Stimulated activated naive CD4-positive, alpha-beta T cell (primary cell): Measurements from ENCODE around the gene EMX1.

Experiments
- DNase-seq, 6 experiments: peaks; one replicate each; lab custom pipeline; 2025; lab: John Stamatoyannopoulos, UW

EMX1 gene

GRCh38 chr2:72924353-72925240 lies 7.3 kb downstream of the EMX1 start:
- no peak for DNase-seq

GRCh38 chr2:72925328-72925943 lies 8.1 kb downstream of the EMX1 start:
- DNase-seq, result no peak

GRCh38 chr2:72926368-72926767 lies 9.0 kb downstream of the EMX1 start:
- DNase-seq, result no peak

- DNase-seq, result no peak
These were observed 9.6 kb downstream of the EMX1 start for GRCh38 chr2:72926811-72927465.

- no peak for DNase-seq
These were observed 10.6 kb downstream of the EMX1 start for GRCh38 chr2:72927619-72928550.

- no peak for DNase-seq
These were observed 11.7 kb downstream of the EMX1 start for GRCh38 chr2:72929010-72929409.

GRCh38 chr2:72931280-72931910 lies 14.1 kb downstream of the EMX1 start:
- DNase-seq, result no peak

GRCh38 chr2:72932045-72932740 lies 14.9 kb downstream of the EMX1 start:
- DNase-seq, result no peak

- no peak for DNase-seq
These were observed 15.5 kb downstream of the EMX1 start for GRCh38 chr2:72932805-72933204.

- no peak for DNase-seq
These were observed 15.9 kb downstream of the EMX1 start for GRCh38 chr2:72933207-72933606.

- no peak for DNase-seq
These were observed 16.4 kb downstream of the EMX1 start for GRCh38 chr2:72933646-72934151.

- DNase-seq, result no peak
These were observed 17.6 kb downstream of the EMX1 start for GRCh38 chr2:72934683-72935610.

- DNase-seq, result no peak
These were observed 18.3 kb downstream of the EMX1 start for GRCh38 chr2:72935611-72935957.

- no peak for DNase-seq
These were observed 19.5 kb downstream of the EMX1 start for GRCh38 chr2:72936660-72937355.

GRCh38 chr2:72937356-72937669 lies 20.0 kb downstream of the EMX1 start:
- no peak for DNase-seq

- no peak for DNase-seq
These were observed 21.1 kb downstream of the EMX1 start for GRCh38 chr2:72938455-72938854.

GRCh38 chr2:72940361-72940760 lies 23.0 kb downstream of the EMX1 start:
- no peak for DNase-seq

GRCh38 chr2:72940786-72941185 lies 23.5 kb downstream of the EMX1 start:
- DNase-seq, result no peak

- no peak for DNase-seq
These were observed 25.0 kb downstream of the EMX1 start for GRCh38 chr2:72942293-72942692.
